ENCODE measurements around the gene PCDHGB7.

DNA sequence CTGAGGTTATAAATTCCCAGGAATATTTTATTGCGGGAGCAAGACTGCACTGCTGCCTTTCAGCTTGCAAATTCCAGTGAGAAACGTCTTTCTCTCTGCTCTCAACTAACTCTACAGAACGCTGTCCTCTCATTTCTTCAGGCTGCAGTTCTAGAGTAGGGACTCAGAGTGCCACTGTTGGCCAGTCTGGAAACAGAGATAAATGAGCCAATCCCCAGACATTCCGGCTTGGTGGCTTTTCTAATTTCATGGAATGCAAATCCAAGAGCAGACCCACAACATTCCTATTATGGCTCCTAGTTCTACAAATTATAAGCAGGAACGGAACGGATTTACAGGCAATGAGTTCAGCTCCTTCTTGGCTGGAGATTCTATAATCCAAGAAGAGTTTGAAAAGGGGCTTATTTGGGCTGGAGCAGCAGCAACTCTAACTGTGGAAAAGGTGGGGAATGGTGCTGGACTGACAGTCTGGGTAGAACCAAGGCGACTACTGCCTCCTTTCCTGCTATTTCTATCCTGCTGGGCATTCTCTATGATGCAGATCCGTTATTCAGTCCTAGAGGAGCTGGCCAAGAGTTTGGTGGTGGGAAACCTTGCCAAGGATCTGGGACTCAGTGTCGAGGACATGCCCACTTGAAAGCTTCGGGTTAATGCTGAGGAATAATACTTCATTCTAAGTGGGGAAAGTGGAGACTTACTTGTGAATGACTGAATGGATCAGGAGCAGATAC, 22.1 kb downstream of the PCDHGB7 start:
- TF ChIP-seq, protein P1, sequence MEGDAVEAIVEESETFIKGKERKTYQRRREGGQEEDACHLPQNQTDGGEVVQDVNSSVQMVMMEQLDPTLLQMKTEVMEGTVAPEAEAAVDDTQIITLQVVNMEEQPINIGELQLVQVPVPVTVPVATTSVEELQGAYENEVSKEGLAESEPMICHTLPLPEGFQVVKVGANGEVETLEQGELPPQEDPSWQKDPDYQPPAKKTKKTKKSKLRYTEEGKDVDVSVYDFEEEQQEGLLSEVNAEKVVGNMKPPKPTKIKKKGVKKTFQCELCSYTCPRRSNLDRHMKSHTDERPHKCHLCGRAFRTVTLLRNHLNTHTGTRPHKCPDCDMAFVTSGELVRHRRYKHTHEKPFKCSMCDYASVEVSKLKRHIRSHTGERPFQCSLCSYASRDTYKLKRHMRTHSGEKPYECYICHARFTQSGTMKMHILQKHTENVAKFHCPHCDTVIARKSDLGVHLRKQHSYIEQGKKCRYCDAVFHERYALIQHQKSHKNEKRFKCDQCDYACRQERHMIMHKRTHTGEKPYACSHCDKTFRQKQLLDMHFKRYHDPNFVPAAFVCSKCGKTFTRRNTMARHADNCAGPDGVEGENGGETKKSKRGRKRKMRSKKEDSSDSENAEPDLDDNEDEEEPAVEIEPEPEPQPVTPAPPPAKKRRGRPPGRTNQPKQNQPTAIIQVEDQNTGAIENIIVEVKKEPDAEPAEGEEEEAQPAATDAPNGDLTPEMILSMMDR (IDR thresholded peaks at IDR 0.05; ENCODE audit: low read depth, low read length, missing input control), result no peak
- TF ChIP-seq RAD21 (IDR thresholded peaks at IDR 0.05) (no peak), RXRA (IDR thresholded peaks at IDR 0.05) (no peak)
- TF ChIP-seq, protein P2, sequence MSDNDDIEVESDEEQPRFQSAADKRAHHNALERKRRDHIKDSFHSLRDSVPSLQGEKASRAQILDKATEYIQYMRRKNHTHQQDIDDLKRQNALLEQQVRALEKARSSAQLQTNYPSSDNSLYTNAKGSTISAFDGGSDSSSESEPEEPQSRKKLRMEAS (IDR thresholded peaks at IDR 0.05), result no peak

All from liver (tissue), 3 donors.